Vagina (tissue), 2 donors: ENCODE results near the gene DUSP2. TPM values are rescaled to one million over a fixed set of nuclear protein-coding genes. Genes with fewer than 3 reads are reported as not detected.

Experiments
- DNase-seq, 2 donors: peaks; one replicate each; pipeline ENCODE4 v3.0.0-alpha.2; 2017; ENCODE audit errors: extremely low spot score in 2 of 2
- H3K27ac ChIP-seq: fragments of 200-600 bp; sonication (generic); one replicate; pipeline ENCODE4 v1.5.1; 2019
- H3K27me3 ChIP-seq: fragments of 200-600 bp; sonication (generic); one replicate; pipeline ENCODE4 v1.5.1; 2019
- H3K36me3 ChIP-seq, 2 donors: fragments of 200-600 bp; sonication (generic); one replicate each; pipeline ENCODE4 v1.5.1; 2017 to 2019
- H3K4me1 ChIP-seq: fragments of 200-600 bp; sonication (generic); one replicate; pipeline ENCODE4 v1.5.1; 2019
- H3K4me3 ChIP-seq, 2 donors: fragments of 200-600 bp; sonication (generic); 1 replicate in 1 of 2; 2 replicates in 1 of 2; pipeline ENCODE4 v1.5.1; 2016 to 2019
- H3K9me3 ChIP-seq: fragments of 200-600 bp; sonication (generic); one replicate; pipeline ENCODE4 v1.5.1; 2019
- CTCF ChIP-seq, 3 experiments: fragments of 450-650 bp in 2 of 3; fragments of 200-600 bp in 1 of 3; sonication (generic) in 1 of 3; IDR thresholded peaks; one replicate each; pipeline ENCODE4 v1.5.1; 2017 to 2019; ENCODE audit warnings: antibody characterized with exemption in 3 of 3, mild to moderate bottlenecking in 2 of 3, moderate library complexity in 2 of 3
- POLR2A ChIP-seq, 2 donors: fragments of 450-650 bp; IDR thresholded peaks; one replicate each; pipeline ENCODE4 v1.6.1; 2017; ENCODE audit warnings: antibody characterized with exemption in 2 of 2, mild to moderate bottlenecking in 2 of 2, moderate library complexity in 2 of 2
- POLR2AphosphoS5 ChIP-seq, 2 donors: sonication (generic); formaldehyde crosslinking; IDR thresholded peaks; one replicate each; pipeline ENCODE4 v1.9.0; 2017; ENCODE audit warnings: antibody characterized with exemption in 2 of 2, mild to moderate bottlenecking in 2 of 2, low read depth in 1 of 2; ENCODE audit not compliant: insufficient read depth in 1 of 2
- intact Hi-C: fragments of 100-400 bp; cut with DNase I; formaldehyde crosslinking; loops from one replicate; pipeline ENCODE4 v1.15.1; 2023
- total RNA-seq: library from RNA; depleted of rRNA; stranded (reverse); fragments of >200 nt; gene quantifications from one replicate; pipeline ENCODE4 v1.2.3, GENCODE V29; 2016

Gene DUSP2
- total RNA-seq, 1 donor from 2014 or later = 14.0 TPM

- Histone ChIP-seq H3K27me3 (no peaks in the 10 kb centered on the region), H3K36me3 (no peaks in the 10 kb centered on the region), H3K27ac (no peak overlapping the region), H3K9me3 (no peaks in the 10 kb centered on the region), H3K4me1 (no peaks in the 10 kb centered on the region), H3K4me3 (no peak overlapping the region)
- TF ChIP-seq CTCF (IDR thresholded peaks at IDR 0.05) (no peak), POLR2AphosphoS5 (IDR thresholded peaks at IDR 0.05; ENCODE audit: insufficient read depth in 1 of 2, low read depth in 1 of 2) (no peak), POLR2A (IDR thresholded peaks at IDR 0.05) (no peak)
- intact Hi-C loops = loop anchor here (5.0 kb wide), 1 partner anchor 388 kb away; no protein-coding TSS in a partner anchor
- no peak for DNase-seq
These were observed 20.6 kb downstream of the DUSP2 start for GRCh38 chr2:96124406-96125265.

DNA sequence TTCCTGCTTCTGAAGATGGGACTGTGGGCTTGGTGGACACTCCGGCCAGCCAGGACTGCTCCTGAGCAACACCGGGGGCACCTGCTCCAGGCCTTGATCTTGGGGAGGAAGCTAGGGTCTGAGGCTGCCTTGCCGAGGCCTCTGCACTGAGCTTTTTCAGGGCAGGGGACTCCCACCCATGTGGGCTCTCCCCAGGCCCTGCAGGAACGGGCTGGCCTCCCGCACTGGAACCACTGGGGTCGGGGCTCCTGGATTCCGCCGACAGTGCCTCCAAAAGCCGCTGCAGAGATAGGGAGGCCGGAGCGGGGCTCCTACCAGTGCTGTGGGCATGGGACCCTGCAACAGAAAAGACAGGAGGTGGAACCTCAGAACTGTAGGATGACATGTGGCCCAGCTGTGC, 21.3 kb downstream of the DUSP2 start:
- Histone ChIP-seq H3K36me3 (no peaks in the 10 kb centered on the region), H3K27me3 (no peaks in the 10 kb centered on the region), H3K4me1 (no peaks in the 10 kb centered on the region), H3K9me3 (no peaks in the 10 kb centered on the region), H3K4me3 (no peak overlapping the region), H3K27ac (no peak overlapping the region)
- no peak for DNase-seq
- no peak for TF ChIP-seq CTCF (IDR thresholded peaks at IDR 0.05)
- intact Hi-C loops = loop anchor here (5.0 kb wide), 1 partner anchor 388 kb away; no protein-coding TSS in a partner anchor

DNA sequence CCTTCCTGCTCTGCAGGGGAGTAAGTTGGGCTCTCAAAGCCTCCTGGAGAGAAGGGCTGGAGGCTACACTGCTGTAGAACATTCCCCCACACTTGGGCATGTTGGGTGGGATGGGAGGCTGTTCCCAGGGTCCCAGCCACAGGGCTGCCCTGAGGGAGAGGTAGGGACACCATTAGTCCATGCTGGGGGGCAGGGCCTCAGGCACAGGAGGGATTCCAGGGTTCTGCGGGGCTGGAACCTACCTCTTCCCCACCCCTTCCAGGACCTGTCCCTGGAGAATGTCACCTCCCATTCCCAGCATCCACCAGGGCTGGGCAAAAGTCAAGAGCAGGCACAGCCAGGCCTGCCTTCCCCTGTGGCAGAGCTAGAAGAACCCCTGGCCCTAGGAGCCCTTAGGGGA, 21.9 kb downstream of the DUSP2 start:
- TF ChIP-seq CTCF (IDR thresholded peaks at IDR 0.05) = no peak
- TF ChIP-seq POLR2A (IDR thresholded peaks at IDR 0.05) = no peak
- TF ChIP-seq POLR2AphosphoS5 (IDR thresholded peaks at IDR 0.05; ENCODE audit: insufficient read depth in 1 of 2, low read depth in 1 of 2) = no peak
- no peaks in the 10 kb centered on the region for H3K36me3 ChIP-seq
- H3K4me1 ChIP-seq = no peaks in the 10 kb centered on the region
- no peak for DNase-seq
- no peak overlapping the region for H3K27ac ChIP-seq
- H3K4me3 ChIP-seq = no peak overlapping the region
- intact Hi-C loops = loop anchor here (5.0 kb wide), 1 partner anchor 389 kb away; no protein-coding TSS in a partner anchor
- H3K27me3 ChIP-seq = no peaks in the 10 kb centered on the region
- no peaks in the 10 kb centered on the region for H3K9me3 ChIP-seq

GRCh38 chr2:96122391-96122790, 22.8 kb downstream of the DUSP2 start:
- Histone ChIP-seq H3K36me3 (no peaks in the 10 kb centered on the region), H3K27me3 (no peaks in the 10 kb centered on the region), H3K4me3 (no peak overlapping the region), H3K9me3 (no peaks in the 10 kb centered on the region), H3K27ac (no peak overlapping the region), H3K4me1 (peaks cover 3% of the 10 kb centered on the region)
- TF ChIP-seq POLR2A (IDR thresholded peaks at IDR 0.05) (no peak), POLR2AphosphoS5 (IDR thresholded peaks at IDR 0.05; ENCODE audit: insufficient read depth in 1 of 2, low read depth in 1 of 2) (no peak)
- no peak for DNase-seq
- intact Hi-C loops = loop anchor here (5.0 kb wide), 1 partner anchor 390 kb away; no protein-coding TSS in a partner anchor

- no peaks in the 10 kb centered on the region for H3K27me3 ChIP-seq
- no peak overlapping the region for H3K27ac ChIP-seq
- intact Hi-C loops = loop anchor here (5.0 kb wide), 1 partner anchor 391 kb away; no protein-coding TSS in a partner anchor
- H3K4me1 ChIP-seq = peaks cover 8% of the 10 kb centered on the region
- no peaks in the 10 kb centered on the region for H3K9me3 ChIP-seq
- no peaks in the 10 kb centered on the region for H3K36me3 ChIP-seq
- no peak for DNase-seq
- TF ChIP-seq POLR2AphosphoS5 (IDR thresholded peaks at IDR 0.05; ENCODE audit: insufficient read depth in 1 of 2, low read depth in 1 of 2) (no peak), CTCF (IDR thresholded peaks at IDR 0.05) (no peak), POLR2A (IDR thresholded peaks at IDR 0.05) (no peak)
- no peak overlapping the region for H3K4me3 ChIP-seq
These were observed 23.8 kb downstream of the DUSP2 start for GRCh38 chr2:96121414-96121813.
